ENCODE data around the gene ASCL3. TPM values are rescaled to one million over a fixed set of nuclear protein-coding genes. Genes with fewer than 3 reads are reported as not detected.
"Not testable (repeated sequence)": the region's sequence is repeated elsewhere in the genome, so short reads cannot be mapped to it uniquely, and the experiment has no call there.

ASCL3 gene
- total RNA-seq, 4 donors from 2014 or later, result not detected

DNA sequence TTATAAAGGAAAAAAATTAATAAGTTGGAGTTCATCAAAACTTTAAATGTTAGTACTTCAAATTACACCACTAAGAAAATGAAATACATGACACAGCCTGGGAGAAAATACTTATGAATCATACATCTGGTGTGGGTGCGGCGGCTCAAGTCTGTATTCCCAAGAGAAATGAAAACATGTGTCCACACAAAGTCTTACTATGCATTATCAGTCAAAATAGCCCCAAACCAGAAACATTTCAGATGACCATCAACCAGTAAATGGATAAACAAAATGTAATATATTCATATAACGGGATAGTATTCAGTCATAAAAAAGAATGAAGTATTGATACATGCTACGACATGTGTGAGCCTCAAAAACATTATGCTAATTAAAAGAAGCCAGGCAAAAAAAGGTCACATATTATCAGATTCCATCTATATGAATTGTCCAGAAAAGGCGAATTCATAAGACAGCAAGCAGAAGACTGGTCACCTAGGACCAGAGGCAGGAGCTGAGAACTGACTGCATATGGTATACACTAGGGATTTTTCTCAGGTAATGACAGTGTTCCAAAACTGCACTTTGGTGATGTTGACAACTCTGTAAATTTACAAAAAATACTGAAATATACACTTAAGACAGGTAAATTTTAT is 37.2 kb downstream of the ASCL3 start:
- Histone ChIP-seq H3K27me3 (no peaks in the 10 kb centered on the region), H3K36me3 (no peaks in the 10 kb centered on the region), H3K4me3 (no peak overlapping the region), H3K9me3 (no peaks in the 10 kb centered on the region), H3K4me1 (peaks cover 15% of the 10 kb centered on the region), H3K27ac (no peak overlapping the region)
- TF ChIP-seq, protein P1, sequence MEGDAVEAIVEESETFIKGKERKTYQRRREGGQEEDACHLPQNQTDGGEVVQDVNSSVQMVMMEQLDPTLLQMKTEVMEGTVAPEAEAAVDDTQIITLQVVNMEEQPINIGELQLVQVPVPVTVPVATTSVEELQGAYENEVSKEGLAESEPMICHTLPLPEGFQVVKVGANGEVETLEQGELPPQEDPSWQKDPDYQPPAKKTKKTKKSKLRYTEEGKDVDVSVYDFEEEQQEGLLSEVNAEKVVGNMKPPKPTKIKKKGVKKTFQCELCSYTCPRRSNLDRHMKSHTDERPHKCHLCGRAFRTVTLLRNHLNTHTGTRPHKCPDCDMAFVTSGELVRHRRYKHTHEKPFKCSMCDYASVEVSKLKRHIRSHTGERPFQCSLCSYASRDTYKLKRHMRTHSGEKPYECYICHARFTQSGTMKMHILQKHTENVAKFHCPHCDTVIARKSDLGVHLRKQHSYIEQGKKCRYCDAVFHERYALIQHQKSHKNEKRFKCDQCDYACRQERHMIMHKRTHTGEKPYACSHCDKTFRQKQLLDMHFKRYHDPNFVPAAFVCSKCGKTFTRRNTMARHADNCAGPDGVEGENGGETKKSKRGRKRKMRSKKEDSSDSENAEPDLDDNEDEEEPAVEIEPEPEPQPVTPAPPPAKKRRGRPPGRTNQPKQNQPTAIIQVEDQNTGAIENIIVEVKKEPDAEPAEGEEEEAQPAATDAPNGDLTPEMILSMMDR (IDR thresholded peaks at IDR 0.05), result no peak
- TF ChIP-seq EP300 (IDR thresholded peaks at IDR 0.05), result no peak
- TF ChIP-seq POLR2AphosphoS5 (IDR thresholded peaks at IDR 0.05), result no peak
- TF ChIP-seq POLR2A (IDR thresholded peaks at IDR 0.05), result no peak
- no peak for DNase-seq (ENCODE audit: low spot score in 2 of 2)
- 48% methylated on average over 5 of the region's 5 CpGs for WGBS

DNA sequence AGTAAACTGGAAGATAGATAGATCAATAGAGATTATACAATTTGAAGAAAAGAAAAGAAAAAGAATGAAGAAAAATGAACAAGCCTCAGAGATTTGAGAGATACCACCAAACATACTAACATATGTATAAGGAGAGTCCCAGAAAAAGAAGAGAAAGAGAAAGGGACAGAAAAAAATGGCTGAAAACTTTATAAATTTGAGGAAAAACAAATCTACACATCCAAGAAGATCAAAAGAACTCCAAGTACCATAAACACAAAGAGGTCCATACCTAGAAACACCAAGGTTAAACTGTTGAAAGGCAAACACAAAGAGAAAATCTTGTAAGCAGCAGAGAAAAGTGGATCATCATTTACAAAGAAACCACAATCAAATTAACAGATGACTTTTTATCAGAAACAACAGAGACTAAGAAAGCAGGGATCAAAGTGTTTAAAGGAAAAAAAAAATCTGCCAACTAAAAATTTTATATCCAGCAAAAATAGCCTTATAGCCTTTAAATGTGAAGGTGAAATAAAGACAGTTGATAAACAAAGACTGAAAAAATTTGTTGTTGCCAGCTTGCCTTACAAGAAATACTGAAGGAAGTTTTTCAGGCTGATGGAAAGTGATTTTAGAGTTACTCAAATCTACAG is 43.6 kb downstream of the ASCL3 start:
- H3K4me3 ChIP-seq, result no peak overlapping the region
- no peaks in the 10 kb centered on the region for H3K4me1 ChIP-seq
- TF ChIP-seq POLR2AphosphoS5 (IDR thresholded peaks at IDR 0.05) (no peak), POLR2A (IDR thresholded peaks at IDR 0.05) (no peak), EP300 (IDR thresholded peaks at IDR 0.05) (no peak)
- TF ChIP-seq, protein P1 (IDR thresholded peaks at IDR 0.05), result no peak
- no peaks in the 10 kb centered on the region for H3K27me3 ChIP-seq
- H3K27ac ChIP-seq, result no peak overlapping the region
- no peak for DNase-seq (ENCODE audit: low spot score in 2 of 2)
- no peaks in the 10 kb centered on the region for H3K36me3 ChIP-seq
- H3K9me3 ChIP-seq, result peaks cover 6% of the 10 kb centered on the region

DNA sequence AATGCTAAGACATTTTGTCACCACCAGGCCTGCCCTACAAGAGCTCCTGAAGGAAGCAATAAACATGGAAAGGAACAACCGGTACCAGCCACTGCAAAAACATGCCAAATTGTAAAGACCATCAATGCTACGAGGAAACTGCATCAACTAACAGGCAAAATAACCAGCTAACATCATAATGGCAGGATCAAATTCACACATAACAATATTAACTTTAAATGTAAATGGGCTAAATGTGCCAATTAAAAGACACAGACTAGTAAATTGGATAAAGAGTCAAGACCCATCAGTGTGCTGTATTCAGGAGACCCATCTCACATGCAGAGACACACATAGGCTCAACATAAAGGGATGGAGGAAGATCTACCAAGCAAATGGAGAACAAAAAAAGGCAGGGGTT is 51.6 kb downstream of the ASCL3 start:
- not testable (repeated sequence) for H3K4me3 ChIP-seq; DNase-seq (ENCODE audit: low spot score in 2 of 2)
- WGBS, result 96% methylated on average over 2 of the region's 2 CpGs

More for the DNA sequence above, 51.6 kb downstream of the ASCL3 start:
- H3K27me3 ChIP-seq, H3K4me1 ChIP-seq, H3K9me3 ChIP-seq, H3K27ac ChIP-seq, H3K36me3 ChIP-seq: not testable (repeated sequence)

Other genes with a start within 250 kb of the ASCL3 start
- gene AKIP1, start 31.8 kb downstream of the ASCL3 start, total RNA-seq, result 10 to 100 TPM in 2 of 4 donors, 1 to 10 TPM in 2; 4.6 to 15.7 (median 11.3) TPM
- gene C11orf16, start 10.1 kb downstream of the ASCL3 start, total RNA-seq, result not detected
- gene TMEM9B, start 21.4 kb upstream of the ASCL3 start, total RNA-seq, result 10 to 100 TPM; 27.4 to 63.9 (median 45.5) TPM
- gene NRIP3, start 61.0 kb upstream of the ASCL3 start, total RNA-seq, result 1 to 10 TPM in 1 of 4 donors, under 1 TPM in 3; 0.23 to 2.7 (median 0.89) TPM
- 10 to 100 TPM in 3 of 4 donors, 1 to 10 TPM in 1; 3.8 to 36.0 (median 24.1) TPM for gene SCUBE2, start 148.6 kb upstream of the ASCL3 start, total RNA-seq